Liver (tissue), 9 donors: ENCODE results near the gene CEND1. TPM values are rescaled to one million over a fixed set of nuclear protein-coding genes. Genes with fewer than 3 reads are reported as not detected.

ENCODE experiments used
- DNase-seq: peaks from one replicate; pipeline ENCODE4 v3.0.0-alpha.2; 2017; ENCODE audit warnings: low spot score
- H3K27ac ChIP-seq, 2 donors: one replicate each; pipeline ENCODE4 v1.7.0; 2013; ENCODE audit warnings: inconsistent platforms in 2 of 2, low read length in 2 of 2, control low read depth in 1 of 2, low read depth in 1 of 2, mild to moderate bottlenecking in 1 of 2
- H3K27me3 ChIP-seq, 4 donors: one replicate each; pipeline versions ENCODE4 v1.6.1 to v1.7.0; 2013; ENCODE audit warnings: low read length in 3 of 4, inconsistent platforms in 1 of 4, mild to moderate bottlenecking in 1 of 4, moderate library complexity in 1 of 4; ENCODE audit not compliant: control insufficient read depth in 4 of 4, insufficient read depth in 4 of 4
- H3K36me3 ChIP-seq, 4 donors: one replicate each; pipeline versions ENCODE4 v1.6.1 to v1.7.0; 2013; ENCODE audit warnings: low read length in 3 of 4, mild to moderate bottlenecking in 3 of 4, low read depth in 1 of 4, moderate library complexity in 1 of 4; ENCODE audit not compliant: control insufficient read depth in 4 of 4, insufficient read depth in 3 of 4
- H3K4me1 ChIP-seq, 4 donors: one replicate each; pipeline versions ENCODE4 v1.6.1 to v1.7.0; 2013; ENCODE audit warnings: low read length in 3 of 4, mild to moderate bottlenecking in 3 of 4, moderate library complexity in 1 of 4; ENCODE audit not compliant: control insufficient read depth in 4 of 4, insufficient read depth in 4 of 4
- H3K4me3 ChIP-seq, 3 donors: one replicate each; pipeline versions ENCODE4 v1.6.1 to v1.7.0; 2013; ENCODE audit warnings: low read length in 3 of 3, control low read depth in 1 of 3, low read depth in 1 of 3, mild to moderate bottlenecking in 1 of 3
- H3K9ac ChIP-seq, 2 donors: one replicate each; pipeline ENCODE4 v1.7.0; 2013; ENCODE audit warnings: low read length in 2 of 2, mild to moderate bottlenecking in 2 of 2, moderate library complexity in 2 of 2, control low read depth in 1 of 2, low read depth in 1 of 2
- H3K9me3 ChIP-seq, 4 donors: one replicate each; pipeline versions ENCODE4 v1.6.1 to v1.7.0; 2013; ENCODE audit warnings: low read length in 3 of 4; ENCODE audit not compliant: control insufficient read depth in 4 of 4
- ATF3 ChIP-seq: IDR thresholded peaks from 2 replicates; pipeline ENCODE4 v1.6.1; 2016; ENCODE audit warnings: antibody characterized with exemption
- CTCF ChIP-seq: fragments of 150-350 bp; IDR thresholded peaks from 2 replicates; pipeline ENCODE4 v1.5.1; 2017; ENCODE audit warnings: improper control_type of control experiment, low read depth, low read length; ENCODE audit not compliant: missing input control
- EGR1 ChIP-seq, 2 donors: IDR thresholded peaks; 2 replicates each; pipeline ENCODE4 v1.6.1; 2016 to 2018; ENCODE audit warnings: antibody characterized with exemption in 2 of 2, low read depth in 2 of 2
- FOXA1 ChIP-seq: IDR thresholded peaks from 2 replicates; pipeline ENCODE4 v1.6.1; 2016; ENCODE audit warnings: antibody characterized with exemption
- FOXA2 ChIP-seq: IDR thresholded peaks from 2 replicates; pipeline ENCODE4 v1.6.1; 2016; ENCODE audit warnings: antibody characterized with exemption
- HNF4A ChIP-seq, 2 donors: conservative IDR thresholded peaks; 2 replicates each; pipeline ENCODE4 v1.6.1; 2016; ENCODE audit warnings: antibody characterized with exemption in 2 of 2, mild to moderate bottlenecking in 2 of 2
- HNF4G ChIP-seq: IDR thresholded peaks from 2 replicates; pipeline ENCODE4 v1.6.1; 2016; ENCODE audit warnings: antibody characterized with exemption
- JUND ChIP-seq, 2 donors: IDR thresholded peaks; 2 replicates each; pipeline ENCODE4 v1.6.1; 2016; ENCODE audit warnings: antibody characterized with exemption in 2 of 2
- MAX ChIP-seq: IDR thresholded peaks from 2 replicates; pipeline ENCODE4 v1.6.1; 2016; ENCODE audit warnings: antibody characterized with exemption
- NR2F2 ChIP-seq: IDR thresholded peaks from 2 replicates; pipeline ENCODE4 v1.6.1; 2016; ENCODE audit warnings: antibody characterized with exemption
- RAD21 ChIP-seq, 2 donors: IDR thresholded peaks; 2 replicates each; pipeline ENCODE4 v1.6.1; 2016; ENCODE audit warnings: antibody characterized with exemption in 2 of 2, mild to moderate bottlenecking in 2 of 2
- RXRA ChIP-seq, 2 donors: IDR thresholded peaks; 2 replicates each; pipeline ENCODE4 v1.6.1; 2017 to 2018; ENCODE audit warnings: antibody characterized with exemption in 2 of 2, mild to moderate bottlenecking in 1 of 2
- SP1 ChIP-seq: IDR thresholded peaks from 2 replicates; pipeline ENCODE4 v1.6.1; 2018; ENCODE audit warnings: antibody characterized with exemption, mild to moderate bottlenecking
- TAF1 ChIP-seq: conservative IDR thresholded peaks from 2 replicates; pipeline ENCODE4 v1.6.1; 2016; ENCODE audit warnings: antibody characterized with exemption, mild to moderate bottlenecking
- YY1 ChIP-seq: IDR thresholded peaks from 2 replicates; pipeline ENCODE4 v1.6.1; 2016; ENCODE audit warnings: antibody characterized with exemption, mild to moderate bottlenecking
- ZBTB33 ChIP-seq: IDR thresholded peaks from 2 replicates; pipeline ENCODE4 v1.6.1; 2016; ENCODE audit warnings: antibody characterized with exemption
- WGBS: extraction: QIAGEN DNeasy Blood & Tissue Kit; methylation state at CpG from one replicate; pipeline ENCODE4 v1.1.7; 2013; 5-methylcytosine and 5-hydroxymethylcytosine counted together
- polyA plus RNA-seq, 2 donors: library from polyadenylated mRNA; stranded (reverse) in 1 of 2; unstranded in 1 of 2; fragments of 200-250 nt in 1 of 2; fragments of >200 nt in 1 of 2; fragmentation: Nextera tagmentation in 1 of 2; extraction: Ambion mirVana in 1 of 2; gene quantifications; one replicate each; pipeline versions ENCODE4 v1.2.1 to v1.2.3, GENCODE V29; 2013 to 2015
- total RNA-seq, 2 donors: library from RNA; depleted of rRNA; stranded (reverse); fragments of >200 nt; gene quantifications; one replicate each; pipeline ENCODE4 v1.2.3, GENCODE V29; 2014
- donor health status: healthy.
- donor health status: healthy.
- donor health status: healthy.
- donor health status: healthy.
- donor health status: healthy.

The CEND1 gene
- total and polyA plus RNA-seq, 4 donors: not detected

GRCh38 chr11:819129-819931 lies 29.4 kb upstream of the CEND1 start:
- WGBS: under 1% methylated on average over 96 of the region's 96 CpGs
- TF ChIP-seq JUND (IDR thresholded peaks at IDR 0.05): no peak
- no peak for TF ChIP-seq FOXA1
- no peak for TF ChIP-seq MAX
- no peak for TF ChIP-seq RAD21 (IDR thresholded peaks at IDR 0.05)
- no peak for TF ChIP-seq YY1
- TF ChIP-seq HNF4G: no peak
- peak; percentile 0 for TF ChIP-seq SP1
- TF ChIP-seq CTCF: peak; percentile 18
- no peak for TF ChIP-seq EGR1 (IDR thresholded peaks at IDR 0.05; ENCODE audit: low read depth in 2 of 2)
- TF ChIP-seq FOXA2: no peak
- no peak for TF ChIP-seq ATF3
- TF ChIP-seq ZBTB33: no peak
- H3K4me3 ChIP-seq: peak overlapping the region; percentile 52 to 99 (median 98)
- DNase-seq: peak; percentile 95
- no peaks in the 10 kb centered on the region for H3K27me3 ChIP-seq
- H3K9ac ChIP-seq: peak overlapping the region in 1 of 2 donors; percentile 60
- peak overlapping the region; percentile 87 to 95 for H3K27ac ChIP-seq
- peaks cover 0 to 13% (median 2%) of the 10 kb centered on the region in 4 donors for H3K36me3 ChIP-seq
- peaks cover 22 to 46% (median 34%) of the 10 kb centered on the region in 4 donors for H3K4me1 ChIP-seq
- H3K9me3 ChIP-seq: no peaks in the 10 kb centered on the region

GRCh38 chr11:818396-819128 lies 28.7 kb upstream of the CEND1 start, which contains the start of gene PNPLA2:
TSS of gene PNPLA2 (plus strand) at chr11:818914. CDS start at chr11:819719, 805 bp downstream.
- H3K4me1 ChIP-seq: peaks cover 17 to 40% (median 30%) of the 10 kb centered on the region in 4 donors
- H3K27me3 ChIP-seq: no peaks in the 10 kb centered on the region
- peaks cover 0 to 11% (median 2%) of the 10 kb centered on the region in 4 donors for H3K36me3 ChIP-seq
- peak within 1 kb of the TSS in 1 of 2 donors; percentile 60 for H3K9ac ChIP-seq
- H3K9me3 ChIP-seq: no peaks in the 10 kb centered on the region
- TF ChIP-seq RXRA (IDR thresholded peaks at IDR 0.05) (peak in 1 of 2 donors; percentile 34), FOXA2 (no peak), EGR1 (IDR thresholded peaks at IDR 0.05; ENCODE audit: low read depth in 2 of 2) (no peak), JUND (IDR thresholded peaks at IDR 0.05) (peak; percentile 47 to 59), HNF4A (conservative IDR thresholded peaks at IDR 0.05) (no peak), SP1 (peak; percentile 24), FOXA1 (no peak), ATF3 (peak; percentile 77), NR2F2 (no peak), YY1 (no peak), TAF1 (no peak)
- WGBS: 24% methylated on average over 20 of the region's 20 CpGs
- H3K27ac ChIP-seq: peak within 1 kb of the TSS; percentile 87 to 95
- DNase-seq: no peak
- peak within 1 kb of the TSS; percentile 52 to 99 (median 98) for H3K4me3 ChIP-seq
